Urinary bladder (tissue), 4 donors: ENCODE measurements around the gene HMOX2. TPM values are rescaled to one million over a fixed set of nuclear protein-coding genes. Genes with fewer than 3 reads are reported as not detected.

Experiments
- DNase-seq: peaks from one replicate; pipeline ENCODE4 v3.0.0-alpha.2; 2015; ENCODE audit errors: extremely low spot score
- H3K27ac ChIP-seq: one replicate; pipeline ENCODE4 v1.5.1; 2013; ENCODE audit warnings: low read depth, mild to moderate bottlenecking, moderate library complexity
- H3K36me3 ChIP-seq: one replicate; pipeline ENCODE4 v1.6.1; 2013; ENCODE audit warnings: mild to moderate bottlenecking, moderate library complexity; ENCODE audit not compliant: insufficient read depth
- H3K4me1 ChIP-seq: one replicate; pipeline ENCODE4 v1.6.1; 2013; ENCODE audit warnings: mild to moderate bottlenecking, moderate library complexity; ENCODE audit not compliant: insufficient read depth
- H3K4me3 ChIP-seq: one replicate; pipeline ENCODE4 v1.5.1; 2013; ENCODE audit warnings: low read depth, low read length
- WGBS: extraction: QIAGEN DNeasy Blood & Tissue Kit; methylation state at CpG from one replicate; pipeline ENCODE4 v1.1.7; 2013; 5-methylcytosine and 5-hydroxymethylcytosine counted together
- polyA plus RNA-seq: library from polyadenylated mRNA; stranded (reverse); fragments of 200-250 nt; gene quantifications from one replicate; pipeline ENCODE4 v1.2.3, GENCODE V29; 2013
- total RNA-seq: library from RNA; depleted of rRNA; stranded (reverse); fragments of >200 nt; gene quantifications from one replicate; pipeline ENCODE4 v1.2.3, GENCODE V29; 2014
- donor health status: healthy with polysubstance abuse.
- donor health status: healthy.

The HMOX2 gene
- total and polyA plus RNA-seq, 2 donors: 27.9 to 45.6 TPM

DNA sequence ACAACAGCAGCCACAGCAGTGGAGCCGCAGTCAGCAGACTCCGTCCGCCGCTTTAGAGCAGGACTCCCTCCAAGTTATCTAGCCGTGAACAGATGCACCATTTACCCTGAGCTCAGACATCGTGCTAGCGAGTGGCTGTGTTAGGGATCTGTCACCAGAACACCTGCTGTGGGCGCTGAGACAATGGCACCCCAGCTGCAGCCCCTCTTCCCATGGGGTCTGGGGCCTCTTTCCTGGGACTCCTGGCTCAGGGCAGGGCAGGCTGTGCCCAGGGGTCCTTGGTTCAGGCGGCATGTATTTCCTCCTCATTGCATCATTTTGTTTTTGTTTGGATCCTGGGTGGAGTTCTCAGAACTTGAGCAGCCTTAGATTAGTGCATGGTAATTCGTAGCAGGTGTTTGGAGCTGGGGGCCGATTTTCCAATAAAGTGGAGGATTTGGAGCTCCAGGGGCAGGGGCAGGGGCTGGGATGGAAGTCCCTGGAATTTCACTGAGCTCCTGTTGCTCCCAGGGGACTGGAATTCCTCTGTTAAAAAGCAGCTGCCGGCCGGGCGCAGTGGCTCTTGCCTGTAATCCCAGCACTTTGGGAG lies 25.2 kb upstream of the HMOX2 start:
- WGBS: 86% methylated on average over 14 of the region's 14 CpGs
- Histone ChIP-seq H3K36me3 (peaks cover 7% of the 10 kb centered on the region), H3K4me3 (no peak overlapping the region), H3K4me1 (no peaks in the 10 kb centered on the region), H3K27ac (no peak overlapping the region)
- no peak for DNase-seq

DNA sequence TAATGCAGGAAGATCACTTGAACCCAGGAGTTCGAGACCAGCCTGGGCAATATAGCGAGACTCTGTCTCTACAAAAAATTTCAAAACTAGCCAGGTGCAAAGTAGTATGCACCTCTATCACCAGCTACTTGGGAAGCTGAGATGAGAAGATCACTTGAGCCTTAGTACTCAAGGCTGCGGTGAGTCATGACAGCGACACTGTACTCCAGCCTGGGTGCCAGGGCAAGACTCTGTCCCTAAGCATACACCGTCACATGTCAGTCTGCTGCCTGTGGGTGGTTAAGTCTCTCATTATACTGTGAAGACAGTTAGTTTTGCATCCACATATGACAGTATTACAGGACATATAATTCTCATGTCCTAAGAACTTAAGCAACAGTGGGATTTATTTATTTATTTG lies 23.5 kb upstream of the HMOX2 start:
- Histone ChIP-seq H3K4me3 (no peak overlapping the region), H3K4me1 (no peaks in the 10 kb centered on the region), H3K27ac (no peak overlapping the region), H3K36me3 (peaks cover 10% of the 10 kb centered on the region)
- DNase-seq: no peak
- WGBS: 97% methylated on average over 5 of the region's 5 CpGs

DNA sequence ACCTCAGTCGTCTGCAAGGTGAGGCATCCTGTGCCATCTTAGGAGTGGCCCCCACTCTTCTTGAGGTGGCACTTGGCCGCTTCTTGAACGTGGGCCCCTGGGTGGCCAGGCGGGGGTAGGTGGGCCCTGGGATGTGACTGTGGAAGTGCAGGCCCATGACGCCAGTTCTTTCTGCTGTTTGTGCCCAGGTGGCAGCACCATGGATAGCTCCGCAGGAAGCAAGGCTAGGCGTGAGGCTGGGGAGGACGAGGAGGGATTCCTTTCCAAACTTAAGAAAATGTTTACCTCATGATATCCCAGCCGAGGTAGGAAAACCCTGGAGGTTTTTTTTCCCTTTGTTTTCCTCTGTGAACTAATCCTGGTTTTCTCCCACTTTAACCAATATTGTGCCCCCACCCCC lies 21.6 kb upstream of the HMOX2 start:
- H3K4me3 ChIP-seq: no peak overlapping the region
- DNase-seq: no peak
- no peaks in the 10 kb centered on the region for H3K4me1 ChIP-seq
- 75% methylated on average over 9 of the region's 9 CpGs for WGBS
- H3K36me3 ChIP-seq: peaks cover 10% of the 10 kb centered on the region
- H3K27ac ChIP-seq: no peak overlapping the region

DNA sequence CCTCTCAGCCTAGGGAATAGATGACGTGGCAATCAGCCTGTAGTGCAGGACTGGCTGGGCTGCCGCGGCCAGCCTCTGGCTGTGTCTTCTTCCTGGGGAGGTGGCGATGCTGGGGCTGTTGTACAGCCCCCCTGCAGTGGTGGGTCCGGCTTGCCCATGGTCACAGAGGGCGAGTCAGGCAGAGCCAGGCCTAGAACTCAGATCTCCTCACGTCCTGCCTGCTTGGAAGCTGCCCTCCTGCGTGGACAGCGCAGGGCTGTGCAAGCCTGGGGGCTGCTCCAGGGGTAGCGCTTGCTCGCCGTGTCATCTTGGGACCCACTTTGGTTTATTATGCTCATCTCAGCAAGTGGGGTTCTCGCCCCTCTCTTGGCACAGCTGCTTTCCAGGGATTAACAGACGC lies 21.1 kb upstream of the HMOX2 start:
- no peaks in the 10 kb centered on the region for H3K4me1 ChIP-seq
- H3K36me3 ChIP-seq: peaks cover 10% of the 10 kb centered on the region
- no peak overlapping the region for H3K27ac ChIP-seq
- 90% methylated on average over 14 of the region's 14 CpGs for WGBS
- no peak overlapping the region for H3K4me3 ChIP-seq
- no peak for DNase-seq

DNA sequence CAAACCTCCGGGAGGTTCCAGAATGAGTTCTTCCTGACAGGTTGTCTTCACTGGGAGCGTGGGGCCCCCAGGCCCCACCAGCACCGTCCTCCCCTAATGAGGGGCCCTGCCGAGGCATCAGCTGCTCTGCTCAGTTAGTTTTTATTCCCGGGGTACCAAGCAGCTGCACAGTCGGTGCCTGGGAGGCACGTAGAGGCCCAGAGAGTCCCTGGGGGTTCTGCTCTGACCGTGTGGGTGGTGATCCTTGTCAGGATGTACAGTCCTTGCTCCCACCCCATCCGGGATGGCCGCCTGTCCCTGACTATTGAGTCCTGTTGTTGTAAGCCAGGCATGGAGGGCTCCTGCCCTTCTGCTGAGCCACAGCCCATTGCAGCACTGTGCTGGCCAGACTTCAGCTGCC lies 20.2 kb upstream of the HMOX2 start:
- no peak overlapping the region for H3K27ac ChIP-seq
- peaks cover 10% of the 10 kb centered on the region for H3K36me3 ChIP-seq
- no peak for DNase-seq

DNA sequence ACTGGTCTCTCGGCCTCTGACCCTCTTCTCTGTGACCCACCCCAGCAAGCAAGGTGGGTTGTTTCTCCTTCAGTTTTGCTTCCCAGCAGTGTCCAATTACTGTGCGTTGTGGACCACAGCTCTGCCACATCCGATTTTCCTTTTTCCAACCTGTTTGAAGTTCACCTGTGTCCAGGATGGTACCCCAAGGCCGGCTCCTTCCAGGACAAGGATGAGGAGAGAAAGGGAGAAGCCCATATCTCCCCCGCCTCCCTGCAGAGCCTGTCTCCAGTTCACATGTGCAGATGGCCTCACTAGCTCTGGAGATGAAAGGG lies 15.3 kb upstream of the HMOX2 start:
- no peaks in the 10 kb centered on the region for H3K4me1 ChIP-seq
- H3K36me3 ChIP-seq: peaks cover 5% of the 10 kb centered on the region
- H3K27ac ChIP-seq: no peak overlapping the region
- 87% methylated on average over 5 of the region's 5 CpGs for WGBS
- no peak for DNase-seq
- no peak overlapping the region for H3K4me3 ChIP-seq

More for the DNA sequence above, 20.2 kb upstream of the HMOX2 start:
- Histone ChIP-seq H3K4me3 (no peak overlapping the region), H3K4me1 (no peaks in the 10 kb centered on the region)
- WGBS: 84% methylated on average over 10 of the region's 10 CpGs

DNA sequence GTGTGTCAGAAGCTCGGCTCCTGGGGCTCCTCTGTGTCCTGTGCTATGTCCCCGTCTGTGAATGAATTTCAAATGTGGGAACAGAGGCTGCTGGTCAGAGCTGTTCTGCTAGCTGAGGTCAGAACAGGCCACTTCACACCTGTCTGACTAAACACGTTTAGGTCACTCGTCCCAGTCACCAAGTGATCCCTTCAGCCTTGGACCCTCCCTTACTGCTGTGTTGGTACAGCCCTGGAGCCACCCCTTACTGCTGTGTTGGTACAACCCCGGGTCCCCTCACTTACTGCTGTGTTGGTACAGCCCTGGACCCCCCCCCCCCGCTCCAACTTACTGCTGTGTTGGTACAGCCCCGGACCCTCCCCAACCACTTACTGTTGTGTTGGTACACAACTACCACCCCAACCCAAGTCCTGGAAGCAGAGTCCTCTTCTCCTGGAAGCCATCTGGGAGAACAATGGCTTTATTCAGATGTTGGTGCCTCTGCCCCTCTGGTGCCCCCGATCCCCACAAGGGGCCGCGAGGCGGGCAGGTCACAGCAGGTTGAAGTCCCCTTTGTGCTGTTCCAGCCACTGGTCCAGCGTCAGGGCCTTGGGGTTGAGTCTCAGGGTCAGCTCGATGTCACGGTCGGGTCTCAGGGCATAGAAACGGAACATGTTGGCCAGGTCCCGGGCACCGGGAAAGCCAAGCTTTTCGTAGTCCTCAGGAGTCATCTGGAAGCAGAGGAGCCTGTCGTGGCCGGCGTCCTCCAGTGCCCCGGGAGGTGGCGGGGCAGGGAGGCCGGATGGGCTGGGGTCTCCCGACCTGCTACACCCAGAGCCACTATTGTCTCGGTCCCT lies 14.7 kb upstream of the HMOX2 start:
- Histone ChIP-seq H3K4me1 (no peaks in the 10 kb centered on the region), H3K27ac (no peak overlapping the region), H3K36me3 (no peaks in the 10 kb centered on the region), H3K4me3 (no peak overlapping the region)
- WGBS: 79% methylated on average over 27 of the region's 27 CpGs
- no peak for DNase-seq

DNA sequence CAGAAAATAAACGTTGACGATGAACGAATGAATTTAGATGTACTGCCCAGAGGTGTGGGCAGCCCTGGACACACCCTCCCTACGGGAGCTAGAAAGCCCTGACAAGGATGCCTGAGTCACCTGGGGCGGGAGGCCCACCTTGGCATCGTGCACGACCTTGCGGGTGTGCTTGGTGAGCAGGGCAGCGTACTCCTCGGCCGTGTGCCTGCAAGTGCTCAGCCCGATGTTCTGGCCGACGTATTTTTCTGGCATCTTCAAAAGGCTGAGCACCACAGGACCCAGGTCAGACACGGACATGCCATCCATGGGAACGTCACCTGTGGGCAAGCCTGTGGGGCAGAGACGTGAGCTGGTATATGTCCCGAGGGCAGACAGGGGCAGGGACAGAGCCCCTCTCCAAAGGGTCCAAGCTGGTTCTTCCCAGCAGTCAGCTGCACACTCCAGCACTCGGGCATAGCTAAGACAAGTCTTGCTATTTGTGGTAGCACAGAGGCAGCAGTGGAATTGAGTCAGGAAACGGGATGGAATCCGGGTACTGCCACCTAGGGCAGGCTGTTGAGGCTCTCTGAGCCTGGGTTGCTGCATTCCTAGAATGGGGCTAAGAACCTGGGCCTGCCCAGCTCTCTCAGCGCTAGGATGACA lies 12.6 kb upstream of the HMOX2 start:
- peaks cover 2% of the 10 kb centered on the region for H3K36me3 ChIP-seq
- no peaks in the 10 kb centered on the region for H3K4me1 ChIP-seq
- no peak overlapping the region for H3K4me3 ChIP-seq
- no peak overlapping the region for H3K27ac ChIP-seq
- DNase-seq: no peak
- WGBS: 86% methylated on average over 22 of the region's 22 CpGs

DNA sequence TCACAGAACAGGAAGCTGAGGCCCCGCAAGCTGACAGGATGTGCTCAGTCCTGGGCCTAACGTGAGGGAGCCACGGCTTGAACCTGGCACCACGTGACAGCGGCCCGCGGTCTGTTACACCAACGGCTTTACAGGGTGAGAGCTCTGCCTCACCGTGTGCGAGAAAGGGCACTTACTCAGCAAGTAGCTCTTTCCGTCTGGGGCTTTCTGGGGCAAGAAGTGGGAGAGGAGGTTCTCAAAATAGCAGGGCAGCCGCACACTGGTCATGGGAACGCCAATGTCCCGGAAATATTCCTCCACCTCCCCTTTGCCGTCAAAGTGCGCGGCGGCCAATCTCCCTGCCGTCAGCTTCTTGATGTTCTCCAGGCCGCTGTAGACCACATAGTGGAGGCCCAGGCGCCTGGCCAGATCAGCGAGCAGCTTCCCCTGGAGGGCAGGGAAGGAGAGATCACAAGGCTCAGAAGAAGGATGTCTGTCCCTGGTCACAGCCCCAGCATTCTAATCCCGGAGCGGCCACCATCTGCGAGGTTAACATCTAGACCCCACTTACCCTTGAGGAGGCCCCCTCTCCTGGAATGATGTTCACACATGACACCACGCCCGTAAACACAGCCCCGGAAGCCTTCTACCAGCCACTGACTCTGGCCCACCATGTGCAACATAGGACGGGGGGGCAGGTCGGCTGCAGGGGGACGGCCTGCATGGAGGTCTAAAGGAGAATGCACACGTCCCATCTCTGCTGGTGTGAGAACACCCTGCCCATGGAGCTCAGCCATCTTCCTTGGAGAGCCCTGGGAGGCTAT lies 10.0 kb upstream of the HMOX2 start:
- Histone ChIP-seq H3K27ac (no peak overlapping the region), H3K36me3 (peaks cover 2% of the 10 kb centered on the region), H3K4me3 (no peak overlapping the region), H3K4me1 (no peaks in the 10 kb centered on the region)
- 86% methylated on average over 32 of the region's 32 CpGs for WGBS
- no peak for DNase-seq

DNA sequence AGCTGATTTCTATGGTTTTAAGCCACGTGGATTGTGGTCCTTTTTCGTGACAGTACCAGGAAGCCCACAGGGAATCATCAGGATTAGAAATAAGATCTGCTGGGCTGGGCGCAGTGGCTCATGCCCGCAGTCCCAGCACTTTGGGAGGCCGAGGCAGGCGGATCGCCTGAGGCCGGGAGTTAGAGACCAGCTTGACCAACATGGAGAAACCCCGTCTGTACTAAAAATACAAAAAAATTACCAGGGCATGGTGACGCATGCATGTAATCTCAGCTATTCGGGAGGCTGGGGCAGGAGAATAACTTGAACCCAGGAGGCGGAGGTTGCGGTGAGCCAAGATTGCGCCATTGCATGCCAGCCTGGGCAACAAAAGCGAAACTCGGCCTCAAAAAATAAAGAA lies 8.3 kb upstream of the HMOX2 start:
- no peak for DNase-seq
- 96% methylated on average over 16 of the region's 16 CpGs for WGBS
- H3K4me1 ChIP-seq: no peaks in the 10 kb centered on the region
- no peak overlapping the region for H3K4me3 ChIP-seq
- H3K36me3 ChIP-seq: peaks cover 2% of the 10 kb centered on the region
- no peak overlapping the region for H3K27ac ChIP-seq

DNA sequence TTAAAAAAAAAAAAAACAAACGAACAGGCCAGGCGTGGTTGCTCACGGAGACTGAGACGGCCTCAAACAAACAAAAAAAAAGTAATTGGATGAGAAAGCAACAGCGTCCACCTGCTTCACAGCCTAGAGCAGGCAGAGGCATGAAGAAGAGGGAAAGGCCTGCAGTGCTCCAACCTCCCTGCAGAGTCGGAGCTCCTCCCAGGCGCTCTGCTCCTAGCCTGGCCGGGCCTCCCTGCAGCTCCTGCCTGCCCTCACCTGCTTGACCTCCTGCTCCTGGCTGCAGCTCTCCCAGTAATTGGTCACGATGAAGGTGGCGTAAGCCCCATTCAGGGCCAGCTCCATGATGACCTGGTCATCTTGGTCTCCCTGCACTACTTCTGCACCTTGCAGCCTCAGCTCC lies 7.2 kb upstream of the HMOX2 start:
- Histone ChIP-seq H3K4me1 (peaks cover 2% of the 10 kb centered on the region), H3K27ac (no peak overlapping the region), H3K36me3 (peaks cover 2% of the 10 kb centered on the region), H3K4me3 (no peak overlapping the region)
- WGBS: 86% methylated on average over 10 of the region's 10 CpGs
- no peak for DNase-seq

DNA sequence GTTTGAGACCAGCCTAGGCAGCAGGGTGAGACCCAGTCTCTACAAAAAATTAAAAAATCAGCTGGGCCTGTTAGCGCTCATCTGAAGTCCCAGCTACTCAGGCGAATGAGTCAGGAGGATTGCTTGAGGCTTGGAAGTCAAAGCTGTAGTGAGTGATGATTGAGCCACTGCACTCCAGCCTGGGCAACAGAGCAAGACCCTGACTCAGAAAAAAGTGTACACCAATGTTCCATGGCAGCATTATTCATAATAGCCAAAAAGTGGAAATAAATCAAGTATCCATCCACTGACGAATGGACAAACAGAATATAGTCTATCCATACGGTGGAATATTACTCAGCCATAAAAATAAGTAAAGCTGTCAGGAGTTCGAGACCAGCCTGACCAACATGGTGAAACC lies 4.3 kb upstream of the HMOX2 start:
- 96% methylated on average over 5 of the region's 5 CpGs for WGBS
- DNase-seq: no peak
- peaks cover 2% of the 10 kb centered on the region for H3K4me1 ChIP-seq
- H3K4me3 ChIP-seq: no peak overlapping the region
- no peak overlapping the region for H3K27ac ChIP-seq
- H3K36me3 ChIP-seq: peaks cover 2% of the 10 kb centered on the region

DNA sequence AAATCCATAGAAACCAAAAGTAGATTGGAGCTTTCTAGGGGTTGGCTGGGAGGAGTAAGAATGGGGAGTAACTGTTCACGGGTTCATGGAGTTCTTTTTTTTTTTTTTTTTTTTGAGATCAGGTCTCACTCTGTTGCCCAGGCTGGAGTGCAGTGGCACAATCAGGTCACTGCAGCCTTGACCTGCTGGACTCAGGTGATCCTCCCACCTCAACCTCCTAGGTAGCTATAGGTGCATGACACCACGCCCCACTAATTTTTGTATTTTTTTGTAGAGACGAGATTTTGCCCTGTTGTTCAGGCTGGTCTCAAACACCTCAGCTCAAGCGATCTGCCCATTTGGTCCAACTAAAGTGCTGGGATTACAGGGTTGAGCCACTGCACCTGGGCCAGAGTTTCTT lies 3.3 kb upstream of the HMOX2 start:
- Histone ChIP-seq H3K27ac (no peak overlapping the region), H3K4me3 (no peak overlapping the region), H3K4me1 (peaks cover 2% of the 10 kb centered on the region), H3K36me3 (peaks cover 2% of the 10 kb centered on the region)
- 75% methylated on average over 4 of the region's 4 CpGs for WGBS
- DNase-seq: no peak
